Measurements from ENCODE around the gene RTN4RL2. TPM values are rescaled to one million over a fixed set of nuclear protein-coding genes. Genes with fewer than 3 reads are reported as not detected.

RTN4RL2 gene
- total and polyA plus RNA-seq, 9 of the 15 experiments (the other 6 are each of a cell fraction or from before 2014, with no cell fraction given): 0.06 to 1.9 (median 0.34) TPM; not detected in 4

DNA sequence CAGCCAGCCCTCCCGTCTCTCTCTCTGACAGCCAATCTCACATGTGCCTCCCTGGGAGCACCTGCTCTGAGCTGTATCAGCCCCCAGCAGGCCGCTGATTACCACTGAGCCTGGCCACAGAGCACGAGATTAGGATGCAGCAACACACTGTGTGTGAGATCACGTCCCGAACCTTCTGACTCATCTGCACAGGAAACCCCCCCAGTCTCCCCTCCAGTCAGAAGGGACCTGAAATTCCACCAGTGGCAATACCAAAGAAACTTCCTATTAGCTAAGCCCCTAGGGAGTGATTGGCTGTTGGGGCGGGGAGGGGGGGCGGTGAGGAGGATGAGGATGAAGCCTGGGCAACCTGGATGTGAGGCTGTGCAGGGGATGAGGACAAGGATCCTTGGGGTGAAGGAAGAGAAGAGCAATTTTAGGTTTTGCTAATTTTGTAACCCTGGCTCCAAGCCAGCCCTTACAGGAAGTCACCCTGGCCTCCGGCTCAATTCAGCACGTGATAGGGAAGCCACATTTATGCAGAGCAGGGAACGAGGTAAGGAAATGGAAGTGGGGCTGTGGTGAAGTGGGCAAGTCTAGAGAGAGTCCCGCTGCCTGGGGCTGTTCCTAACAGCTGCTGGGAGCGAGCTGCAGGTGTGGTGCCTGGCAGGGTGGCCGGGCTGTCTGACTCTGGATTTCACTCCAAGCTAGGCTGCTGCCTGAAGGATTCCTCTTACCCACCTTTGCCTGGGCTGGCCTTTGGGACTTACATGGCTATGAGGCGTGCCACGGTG is 35.4 kb upstream of the RTN4RL2 start (continued):
- TF ChIP-seq ETV5 (CRISPR knock-in tag; IDR thresholded peaks at IDR 0.05; ENCODE audit: low read depth) (peak; percentile 90), ZNF79 (CRISPR knock-in tag; IDR thresholded peaks at IDR 0.05; ENCODE audit: low read depth) (no peak), NONO (IDR thresholded peaks at IDR 0.05; ENCODE audit: low read depth in 2 of 2, low read length in 1 of 2) (peak in 1 of 2 experiments; percentile 87; a peak in 2 of 4 replicates), TAF9B (IDR thresholded peaks at IDR 0.05; ENCODE audit: partially characterized antibody) (peak; percentile 99), KDM5B (IDR thresholded peaks at IDR 0.05; ENCODE audit: insufficient replicate concordance, low read depth, low read length) (peak; percentile 33), ZSCAN32 (CRISPR knock-in tag; IDR thresholded peaks at IDR 0.05) (no peak), MAZ (CRISPR knock-in tag; conservative IDR thresholded peaks at IDR 0.05 in 1 of 2, IDR thresholded peaks at IDR 0.05 in 1 of 2) (peak; percentile 75 to 93), NRF1 (conservative IDR thresholded peaks at IDR 0.05 in 1 of 2, IDR thresholded peaks at IDR 0.05 in 1 of 2) (peak in 1 of 2 experiments; percentile 37; a peak in 3 of 4 replicates), USF2 (CRISPR knock-in tag; IDR thresholded peaks at IDR 0.05) (peak; percentile 89), GTF2E2 (tag; IDR thresholded peaks at IDR 0.05) (no peak; the same call in 1 of the 2 replicates), L3MBTL2 (IDR thresholded peaks at IDR 0.05) (peak; percentile 87), VEZF1 (CRISPR knock-in tag; IDR thresholded peaks at IDR 0.05) (peak; percentile 96), POLR3G (IDR thresholded peaks at IDR 0.05; ENCODE audit: extremely low read depth, insufficient read length, insufficient replicate concordance) (no peak), MEF2D (tag; conservative IDR thresholded peaks at IDR 0.05; ENCODE audit: low read depth) (0 out of 2 replicates have a peak, but pooled peaks have one; percentile 39), SMARCC2 (IDR thresholded peaks at IDR 0.05; ENCODE audit: low read depth) (peak; percentile 91), PYGO2 (tag; IDR thresholded peaks at IDR 0.05) (0 out of 2 replicates have a peak, but pooled peaks have one; percentile 29)
- TF ChIP-seq, protein P1, sequence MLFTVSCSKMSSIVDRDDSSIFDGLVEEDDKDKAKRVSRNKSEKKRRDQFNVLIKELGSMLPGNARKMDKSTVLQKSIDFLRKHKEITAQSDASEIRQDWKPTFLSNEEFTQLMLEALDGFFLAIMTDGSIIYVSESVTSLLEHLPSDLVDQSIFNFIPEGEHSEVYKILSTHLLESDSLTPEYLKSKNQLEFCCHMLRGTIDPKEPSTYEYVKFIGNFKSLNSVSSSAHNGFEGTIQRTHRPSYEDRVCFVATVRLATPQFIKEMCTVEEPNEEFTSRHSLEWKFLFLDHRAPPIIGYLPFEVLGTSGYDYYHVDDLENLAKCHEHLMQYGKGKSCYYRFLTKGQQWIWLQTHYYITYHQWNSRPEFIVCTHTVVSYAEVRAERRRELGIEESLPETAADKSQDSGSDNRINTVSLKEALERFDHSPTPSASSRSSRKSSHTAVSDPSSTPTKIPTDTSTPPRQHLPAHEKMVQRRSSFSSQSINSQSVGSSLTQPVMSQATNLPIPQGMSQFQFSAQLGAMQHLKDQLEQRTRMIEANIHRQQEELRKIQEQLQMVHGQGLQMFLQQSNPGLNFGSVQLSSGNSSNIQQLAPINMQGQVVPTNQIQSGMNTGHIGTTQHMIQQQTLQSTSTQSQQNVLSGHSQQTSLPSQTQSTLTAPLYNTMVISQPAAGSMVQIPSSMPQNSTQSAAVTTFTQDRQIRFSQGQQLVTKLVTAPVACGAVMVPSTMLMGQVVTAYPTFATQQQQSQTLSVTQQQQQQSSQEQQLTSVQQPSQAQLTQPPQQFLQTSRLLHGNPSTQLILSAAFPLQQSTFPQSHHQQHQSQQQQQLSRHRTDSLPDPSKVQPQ (CRISPR knock-in tag; IDR thresholded peaks at IDR 0.05; ENCODE audit: borderline replicate concordance): peak; percentile 50; the same call in 1 of the 2 replicates
- TF ChIP-seq, protein P2, sequence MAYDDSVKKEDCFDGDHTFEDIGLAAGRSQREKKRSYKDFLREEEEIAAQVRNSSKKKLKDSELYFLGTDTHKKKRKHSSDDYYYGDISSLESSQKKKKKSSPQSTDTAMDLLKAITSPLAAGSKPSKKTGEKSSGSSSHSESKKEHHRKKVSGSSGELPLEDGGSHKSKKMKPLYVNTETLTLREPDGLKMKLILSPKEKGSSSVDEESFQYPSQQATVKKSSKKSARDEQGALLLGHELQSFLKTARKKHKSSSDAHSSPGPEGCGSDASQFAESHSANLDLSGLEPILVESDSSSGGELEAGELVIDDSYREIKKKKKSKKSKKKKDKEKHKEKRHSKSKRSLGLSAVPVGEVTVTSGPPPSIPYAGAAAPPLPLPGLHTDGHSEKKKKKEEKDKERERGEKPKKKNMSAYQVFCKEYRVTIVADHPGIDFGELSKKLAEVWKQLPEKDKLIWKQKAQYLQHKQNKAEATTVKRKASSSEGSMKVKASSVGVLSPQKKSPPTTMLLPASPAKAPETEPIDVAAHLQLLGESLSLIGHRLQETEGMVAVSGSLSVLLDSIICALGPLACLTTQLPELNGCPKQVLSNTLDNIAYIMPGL (CRISPR knock-in tag; IDR thresholded peaks at IDR 0.05): peak; percentile 59; the same call in 1 of the 2 replicates
